T47D (cell line): Measurements from ENCODE around the gene TRMT13.
"Not testable (repeated sequence)": the region's sequence is repeated elsewhere in the genome, so short reads cannot be mapped to it uniquely, and the experiment has no call there.

Source experiments
- DNase-seq, 2 experiments: peaks; one replicate each; pipeline versions ENCODE4 v3.0.0 to v3.0.0-alpha.2; 2011 to 2012; ENCODE audit warnings: low read depth in 1 of 2, low spot score in 1 of 2
- JUND ChIP-seq: IDR thresholded peaks from 2 replicates; pipeline ENCODE4 v1.6.1; 2012; ENCODE audit warnings: low read depth
- in situ Hi-C: cut with HindIII; loops from 2 replicates; pipeline ENCODE4 v1.10.0; 2016; ENCODE audit warnings: low sequenced_read_pairs, low pct_unique_long_range_greater_than_20kb

Gene TRMT13

GRCh38 chr1:100183370-100183769 lies 50.4 kb downstream of the TRMT13 start:
- in situ Hi-C loops = no loop called here

GRCh38 chr1:100184536-100184935 lies 51.6 kb downstream of the TRMT13 start:
- DNase-seq = no peak
- TF ChIP-seq JUND = no peak

More at GRCh38 chr1:100183370-100183769, 50.4 kb downstream of the TRMT13 start:
- no peak for DNase-seq
- no peak for TF ChIP-seq JUND

GRCh38 chr1:100187912-100188311 lies 54.9 kb downstream of the TRMT13 start:
- no peak for TF ChIP-seq JUND
- in situ Hi-C loops = no loop called here
- DNase-seq = peak in 1 of 2 experiments; percentile 5

More at GRCh38 chr1:100184536-100184935, 51.6 kb downstream of the TRMT13 start:
- in situ Hi-C loops = no loop called here

GRCh38 chr1:100188617-100189016 lies 55.7 kb downstream of the TRMT13 start:
- in situ Hi-C loops = no loop called here
- DNase-seq = no peak
- no peak for TF ChIP-seq JUND

- no peak for DNase-seq
- no peak for TF ChIP-seq JUND
- in situ Hi-C loops = no loop called here
These were observed 65.6 kb downstream of the TRMT13 start for GRCh38 chr1:100198596-100198995.

DNA sequence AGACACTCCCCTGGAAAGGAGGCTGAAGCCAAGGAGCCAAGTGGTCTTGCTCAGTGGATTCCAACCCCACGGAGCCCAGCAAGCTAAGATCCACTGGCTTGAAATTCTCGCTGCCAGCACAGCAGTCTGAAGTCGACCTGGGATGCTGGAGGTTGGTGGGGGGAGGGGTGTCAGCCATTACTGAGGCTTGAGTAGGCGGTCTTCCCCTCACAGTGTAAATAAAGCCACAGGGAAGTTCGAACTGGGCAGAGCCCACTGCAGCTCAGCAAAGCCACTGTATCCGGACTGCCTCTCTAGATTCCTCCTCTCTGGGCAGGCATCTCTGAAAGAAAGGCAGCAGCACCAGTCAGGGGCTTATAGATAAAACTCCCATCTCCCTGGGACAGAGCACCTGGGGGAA lies 67.1 kb downstream of the TRMT13 start:
- in situ Hi-C loops, DNase-seq: not testable (repeated sequence)
